GM12874 (cell line): ENCODE measurements around the gene VEZT.

ENCODE experiments used
- TF ChIP-seq, protein P1 (sequence below): IDR thresholded peaks from 2 replicates; pipeline ENCODE4 v1.5.1; 2011; ENCODE audit warnings: low read depth, mild to moderate bottlenecking, control low read depth, low read length, moderate library complexity; ENCODE audit not compliant: insufficient read depth

Gene VEZT

DNA sequence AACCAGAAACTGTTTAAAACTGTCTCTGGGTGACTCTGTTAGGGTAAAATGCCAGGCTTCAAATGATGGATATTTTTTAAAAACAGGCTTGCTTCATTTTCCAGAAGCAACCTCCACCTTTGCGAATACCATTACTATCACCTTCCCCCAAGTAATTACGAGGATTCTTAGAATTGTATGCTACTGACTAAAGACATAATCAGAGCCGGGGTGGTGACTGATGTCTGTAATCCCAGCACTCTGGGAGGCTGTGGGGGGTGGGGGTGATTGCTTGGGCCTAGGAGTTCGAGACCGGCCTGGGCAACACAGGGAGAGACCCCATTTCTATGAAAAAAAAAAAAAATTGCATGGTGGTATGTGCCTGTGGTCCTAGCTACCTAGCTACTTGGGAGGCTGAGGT lies 38.6 kb upstream of the VEZT start:
- TF ChIP-seq, protein P1, sequence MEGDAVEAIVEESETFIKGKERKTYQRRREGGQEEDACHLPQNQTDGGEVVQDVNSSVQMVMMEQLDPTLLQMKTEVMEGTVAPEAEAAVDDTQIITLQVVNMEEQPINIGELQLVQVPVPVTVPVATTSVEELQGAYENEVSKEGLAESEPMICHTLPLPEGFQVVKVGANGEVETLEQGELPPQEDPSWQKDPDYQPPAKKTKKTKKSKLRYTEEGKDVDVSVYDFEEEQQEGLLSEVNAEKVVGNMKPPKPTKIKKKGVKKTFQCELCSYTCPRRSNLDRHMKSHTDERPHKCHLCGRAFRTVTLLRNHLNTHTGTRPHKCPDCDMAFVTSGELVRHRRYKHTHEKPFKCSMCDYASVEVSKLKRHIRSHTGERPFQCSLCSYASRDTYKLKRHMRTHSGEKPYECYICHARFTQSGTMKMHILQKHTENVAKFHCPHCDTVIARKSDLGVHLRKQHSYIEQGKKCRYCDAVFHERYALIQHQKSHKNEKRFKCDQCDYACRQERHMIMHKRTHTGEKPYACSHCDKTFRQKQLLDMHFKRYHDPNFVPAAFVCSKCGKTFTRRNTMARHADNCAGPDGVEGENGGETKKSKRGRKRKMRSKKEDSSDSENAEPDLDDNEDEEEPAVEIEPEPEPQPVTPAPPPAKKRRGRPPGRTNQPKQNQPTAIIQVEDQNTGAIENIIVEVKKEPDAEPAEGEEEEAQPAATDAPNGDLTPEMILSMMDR, result no peak

DNA sequence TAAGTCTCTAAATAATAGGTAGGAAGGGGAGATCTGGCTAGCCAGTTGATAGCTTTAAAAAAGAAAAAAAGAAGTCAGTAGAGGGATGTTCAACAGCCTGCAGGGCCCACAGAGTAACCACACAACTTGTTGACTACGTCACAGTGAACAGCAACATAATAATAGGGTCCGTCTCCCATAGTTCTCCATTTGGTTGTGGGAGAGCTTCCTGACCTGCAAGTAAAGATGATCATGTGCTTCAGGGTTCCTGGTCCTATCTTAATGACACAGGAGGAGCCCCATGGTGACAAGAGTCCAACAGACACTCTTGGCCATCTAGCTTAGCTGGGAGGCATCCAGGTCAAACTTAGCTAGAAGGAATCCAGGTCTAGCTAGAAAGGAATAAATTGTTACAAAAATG lies 36.5 kb upstream of the VEZT start:
- TF ChIP-seq, protein P1, result no peak

DNA sequence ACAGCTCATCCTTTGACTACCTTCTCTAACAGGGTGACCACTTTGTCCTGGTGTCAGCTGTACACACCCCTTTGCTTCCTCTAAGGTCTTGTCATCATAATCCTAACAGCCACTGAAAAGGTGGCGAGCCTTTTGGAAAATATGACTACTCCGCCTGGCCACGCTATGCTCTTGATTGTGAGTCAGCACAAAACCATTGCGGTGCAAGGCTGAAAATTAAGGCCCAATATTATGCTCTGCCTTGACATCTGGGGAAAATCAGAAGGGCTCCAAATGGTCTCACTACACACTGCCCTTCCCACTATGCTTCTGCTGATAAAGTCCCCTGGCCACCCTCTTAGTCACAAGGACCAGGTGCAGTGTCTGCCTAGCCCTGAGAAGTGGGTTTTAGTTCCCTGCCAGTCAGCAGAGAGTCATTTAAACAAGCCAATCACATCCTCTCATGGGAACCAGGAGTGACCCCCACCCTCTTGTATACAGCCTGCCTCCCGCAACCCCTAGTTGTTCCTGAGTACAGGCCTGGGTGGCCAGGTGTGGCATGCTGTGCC lies 34.7 kb upstream of the VEZT start:
- TF ChIP-seq, protein P1, result no peak

DNA sequence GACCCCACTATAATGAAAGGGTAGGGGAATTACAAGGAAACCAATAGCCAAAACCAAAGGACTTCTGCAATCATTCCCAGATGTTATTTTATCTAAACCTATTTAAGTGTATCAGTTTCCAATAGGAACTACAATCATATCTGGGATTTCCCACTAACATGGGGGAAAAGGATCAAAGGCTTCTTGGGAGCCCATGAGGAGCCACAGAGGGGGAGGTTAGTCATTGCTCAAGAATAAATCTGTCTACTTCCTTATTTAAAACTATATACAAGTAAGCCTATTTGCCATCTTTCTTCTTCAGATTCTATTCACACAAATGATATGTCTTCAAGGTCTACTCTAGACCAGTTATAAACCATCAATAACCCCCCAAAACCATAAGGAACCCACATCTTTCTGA lies 33.5 kb upstream of the VEZT start:
- TF ChIP-seq, protein P1, result no peak

DNA sequence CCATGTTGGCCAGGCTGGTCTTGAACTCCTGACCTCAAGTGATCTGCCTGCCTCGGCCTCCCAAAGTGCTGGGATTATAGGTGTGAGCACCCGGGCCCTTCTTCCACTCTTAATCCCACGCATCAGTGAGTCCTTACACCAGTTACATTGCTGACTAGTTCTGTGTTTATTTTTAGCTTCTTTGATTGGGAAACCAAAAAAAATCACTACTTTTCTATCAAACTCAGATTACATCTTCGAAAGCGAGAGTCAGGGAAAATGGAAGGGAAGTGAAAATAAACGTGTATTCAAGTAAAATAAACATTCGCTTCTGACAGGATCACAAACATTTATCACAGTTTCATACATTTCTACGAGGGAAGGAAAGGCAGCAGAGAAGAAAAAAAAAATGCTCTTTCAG lies 32.5 kb upstream of the VEZT start:
- TF ChIP-seq, protein P1, result no peak

DNA sequence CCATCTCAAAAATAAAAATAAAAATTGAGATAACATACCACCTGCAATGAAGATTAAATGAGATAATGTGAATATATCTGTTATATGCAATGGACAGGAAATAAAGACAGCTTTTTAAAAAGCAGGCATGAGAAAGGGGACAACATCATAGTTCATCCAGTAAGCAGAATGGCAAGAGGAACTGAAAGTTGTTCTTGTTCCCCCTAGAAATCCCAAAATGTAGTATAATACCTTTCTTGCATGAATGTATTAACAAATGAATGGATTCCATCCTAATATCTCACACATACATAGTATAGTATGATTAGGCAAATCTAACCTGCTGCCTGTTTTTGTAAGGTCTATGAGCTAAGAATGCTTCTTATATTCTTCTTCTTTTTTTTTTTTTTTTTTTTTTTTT lies 31.8 kb upstream of the VEZT start:
- TF ChIP-seq, protein P1, result no peak

DNA sequence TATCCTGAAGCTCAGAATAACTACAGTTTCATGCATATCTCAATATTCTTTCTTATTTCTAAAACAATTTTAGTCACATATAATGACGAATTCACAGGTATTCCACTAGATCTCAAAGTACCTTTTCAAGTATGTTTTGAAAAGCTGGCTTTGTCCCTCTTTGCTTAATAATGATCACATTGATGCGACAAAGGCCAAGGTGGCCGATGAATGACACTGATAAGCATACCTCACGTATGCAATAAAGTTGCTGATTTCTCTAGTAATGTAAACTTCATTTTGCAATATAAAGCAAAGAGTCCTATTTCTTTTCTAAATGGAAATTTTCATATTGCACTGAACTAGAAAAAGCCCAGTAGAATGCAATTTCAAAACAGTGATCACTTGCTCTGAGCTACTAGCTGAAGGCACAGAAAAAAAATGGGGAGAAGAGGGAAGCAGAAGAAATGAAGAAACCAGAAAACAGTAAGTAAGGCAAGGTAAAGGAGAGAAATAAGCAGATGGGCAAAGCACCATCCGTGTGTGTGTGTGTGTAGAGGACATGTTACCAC lies 29.7 kb upstream of the VEZT start:
- TF ChIP-seq, protein P1, result no peak
